A673 (cell line): ENCODE data around the gene RASD2. TPM values are rescaled to one million over a fixed set of nuclear protein-coding genes. Genes with fewer than 3 reads are reported as not detected.

ENCODE experiments used
- BruUV-seq: library from RNA; stranded (reverse); fragments of 400-500 nt; replicated peaks from 2 replicates; lab custom pipeline; 2021; lab: Mats Ljungman, UMichigan
- CTCF ChIA-PET: fragments of 300-600 bp; sonication (Branson Sonifier 250); formaldehyde crosslinking; loops from one replicate; lab custom pipeline; 2022; ENCODE audit warnings: antibody characterized with exemption; lab: Charles Lee
- POLR2A ChIA-PET: fragments of 300-600 bp; sonication (Branson Sonifier 250); formaldehyde crosslinking; loops from one replicate; lab custom pipeline; 2022; ENCODE audit warnings: antibody characterized with exemption; ENCODE audit not compliant: low non-redundant PET; lab: Charles Lee
- DNase-seq: peaks from one replicate; pipeline ENCODE4 v3.0.0-alpha.2; 2015; ENCODE audit warnings: low spot score
- H3K27ac ChIP-seq: fragments of 200-600 bp; sonication (generic); 2 replicates; pipeline ENCODE4 v1.5.1; 2016; ENCODE audit warnings: mixed run types, low read depth, mild to moderate bottlenecking, mixed read lengths, antibody characterized with exemption, low read length; ENCODE audit not compliant: poor library complexity, severe bottlenecking
- H3K27me3 ChIP-seq: fragments of 200-600 bp; sonication (generic); replicated peaks from 2 replicates; pipeline ENCODE4 v1.6.1; 2017; ENCODE audit warnings: mixed run types, low read depth, mild to moderate bottlenecking, mixed read lengths, antibody characterized with exemption, low read length; ENCODE audit not compliant: insufficient read depth, poor library complexity
- H3K36me3 ChIP-seq: fragments of 200-600 bp; sonication (generic); 2 replicates; pipeline ENCODE4 v1.6.1; 2016; ENCODE audit warnings: mixed run types, mild to moderate bottlenecking, mixed read lengths, antibody characterized with exemption, low read length; ENCODE audit not compliant: insufficient read depth, poor library complexity, severe bottlenecking
- H3K4me1 ChIP-seq: fragments of 200-600 bp; sonication (generic); 2 replicates; pipeline ENCODE4 v1.6.1; 2017; ENCODE audit warnings: mixed run types, mild to moderate bottlenecking, mixed read lengths, antibody characterized with exemption, low read length; ENCODE audit not compliant: insufficient read depth, poor library complexity, severe bottlenecking
- H3K4me3 ChIP-seq: fragments of 200-600 bp; sonication (generic); 2 replicates; pipeline ENCODE4 v1.5.1; 2016; ENCODE audit warnings: low read depth, mixed run types, mild to moderate bottlenecking, mixed read lengths, low read length; ENCODE audit not compliant: poor library complexity, severe bottlenecking
- H3K9me3 ChIP-seq: fragments of 200-600 bp; sonication (generic); 2 replicates; pipeline ENCODE4 v1.6.1; 2016; ENCODE audit warnings: mixed run types, low read depth, mild to moderate bottlenecking, mixed read lengths, antibody characterized with exemption, low read length; ENCODE audit not compliant: poor library complexity, severe bottlenecking
- EZH2 ChIP-seq: fragments of 200-600 bp; sonication (generic); IDR thresholded peaks from 2 replicates; pipeline ENCODE4 v1.6.1; 2017; ENCODE audit warnings: borderline replicate concordance, low read depth, mild to moderate bottlenecking, mixed read lengths, antibody characterized with exemption, low read length; ENCODE audit not compliant: poor library complexity, severe bottlenecking
- intact Hi-C: fragments of 100-400 bp; cut with micrococcal nuclease; formaldehyde crosslinking; loops from one replicate; pipeline ENCODE4 v1.10.0; 2022; ENCODE audit not compliant: unreplicated experiment
- total RNA-seq: library from RNA; stranded (reverse); gene quantifications from 2 replicates; pipeline ENCODE4 v1.2.3, GENCODE V29; 2021
- TF ChIP-seq, protein P1 (sequence below): fragments of 300-800, 200-600 bp; sonication (generic); conservative IDR thresholded peaks from 2 replicates; pipeline ENCODE4 v1.5.1; 2017; ENCODE audit warnings: low read depth, mild to moderate bottlenecking, antibody characterized with exemption, low read length, moderate library complexity, mixed read lengths

The RASD2 gene
- total RNA-seq, 1 experiment from 2014 or later, result 1.3 TPM

DNA sequence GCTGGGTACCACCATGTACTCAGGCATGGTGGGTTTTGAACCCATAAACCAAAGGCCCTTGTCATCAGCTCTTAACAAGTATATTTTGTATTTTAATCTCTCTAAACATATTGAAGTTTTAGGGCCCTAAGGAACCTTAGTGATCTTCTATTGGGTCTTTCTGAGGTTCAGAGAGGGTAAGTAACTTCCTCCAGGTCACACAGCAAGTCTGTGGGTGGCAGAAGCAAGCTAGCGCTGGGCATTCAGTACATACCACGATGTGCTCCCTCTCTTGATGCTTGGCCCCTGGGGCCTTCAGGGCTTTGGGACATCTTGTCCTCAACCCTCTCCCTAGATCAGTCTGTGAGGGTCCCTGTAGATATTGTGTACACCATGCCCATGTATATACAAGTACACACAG is 12.7 kb downstream of the RASD2 start:
- ChIA-PET POLR2A (no interaction called here), CTCF (no interaction called here)
- intact Hi-C loops, result no loop called here
- H3K36me3 ChIP-seq, result no peaks in the 10 kb centered on the region
- H3K27me3 ChIP-seq, result no peaks in the 10 kb centered on the region
- no peaks in the 10 kb centered on the region for H3K9me3 ChIP-seq
- DNase-seq, result no peak
- H3K4me3 ChIP-seq, result no peak overlapping the region
- H3K27ac ChIP-seq, result no peak overlapping the region
- TF ChIP-seq, protein P1, sequence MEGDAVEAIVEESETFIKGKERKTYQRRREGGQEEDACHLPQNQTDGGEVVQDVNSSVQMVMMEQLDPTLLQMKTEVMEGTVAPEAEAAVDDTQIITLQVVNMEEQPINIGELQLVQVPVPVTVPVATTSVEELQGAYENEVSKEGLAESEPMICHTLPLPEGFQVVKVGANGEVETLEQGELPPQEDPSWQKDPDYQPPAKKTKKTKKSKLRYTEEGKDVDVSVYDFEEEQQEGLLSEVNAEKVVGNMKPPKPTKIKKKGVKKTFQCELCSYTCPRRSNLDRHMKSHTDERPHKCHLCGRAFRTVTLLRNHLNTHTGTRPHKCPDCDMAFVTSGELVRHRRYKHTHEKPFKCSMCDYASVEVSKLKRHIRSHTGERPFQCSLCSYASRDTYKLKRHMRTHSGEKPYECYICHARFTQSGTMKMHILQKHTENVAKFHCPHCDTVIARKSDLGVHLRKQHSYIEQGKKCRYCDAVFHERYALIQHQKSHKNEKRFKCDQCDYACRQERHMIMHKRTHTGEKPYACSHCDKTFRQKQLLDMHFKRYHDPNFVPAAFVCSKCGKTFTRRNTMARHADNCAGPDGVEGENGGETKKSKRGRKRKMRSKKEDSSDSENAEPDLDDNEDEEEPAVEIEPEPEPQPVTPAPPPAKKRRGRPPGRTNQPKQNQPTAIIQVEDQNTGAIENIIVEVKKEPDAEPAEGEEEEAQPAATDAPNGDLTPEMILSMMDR, result no peak
- no peak for TF ChIP-seq EZH2
- no TSS peak for BruUV-seq
- H3K4me1 ChIP-seq, result peaks cover 30% of the 10 kb centered on the region

DNA sequence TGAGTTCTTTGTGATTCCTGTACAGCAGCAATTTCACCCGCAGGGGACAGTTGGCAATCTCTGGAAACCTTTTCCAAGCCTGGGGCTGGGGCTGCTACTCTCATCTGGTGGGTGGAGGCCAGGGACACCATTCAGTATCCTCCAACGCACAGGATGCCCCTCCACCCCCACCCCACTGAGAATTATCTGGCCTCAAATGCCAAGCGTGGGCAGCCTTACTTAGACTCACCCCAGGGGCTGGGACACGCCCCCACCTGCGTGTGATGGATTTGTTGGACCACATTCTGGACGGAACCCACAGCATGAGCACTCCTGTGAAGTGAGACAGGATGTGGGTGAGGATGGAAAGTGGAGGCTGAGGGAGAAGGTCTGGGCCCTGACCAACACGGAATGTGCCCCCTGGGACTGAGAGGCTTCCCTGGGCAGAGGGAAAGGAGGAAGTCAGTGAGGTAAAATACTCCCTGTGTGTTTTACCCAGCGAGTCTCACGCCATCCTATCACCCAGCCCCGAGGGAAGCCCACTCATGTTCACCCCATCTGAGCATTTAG is 13.7 kb downstream of the RASD2 start:
- CTCF ChIA-PET, result no interaction called here

DNA sequence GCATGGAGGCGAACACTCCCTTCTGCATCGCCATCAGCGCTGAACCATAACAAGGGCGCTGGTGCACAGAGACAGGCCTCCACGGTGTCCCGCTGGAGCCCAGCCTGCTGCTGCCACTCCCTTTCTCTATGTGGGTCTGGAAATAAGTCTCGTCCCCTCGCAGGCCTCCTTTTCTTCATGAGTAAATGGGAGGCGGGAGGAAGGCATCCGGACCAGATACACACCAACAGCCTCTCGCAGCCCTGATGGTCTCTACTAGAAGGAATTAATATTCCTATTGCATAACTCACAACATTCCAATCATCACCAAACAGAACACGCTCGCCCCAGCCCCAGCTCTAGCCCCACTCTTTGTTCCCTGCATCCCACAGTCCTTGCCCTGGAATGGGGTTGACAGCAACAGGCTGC is 14.9 kb downstream of the RASD2 start:
- no TSS peak for BruUV-seq
- no peak overlapping the region for H3K4me3 ChIP-seq
- H3K9me3 ChIP-seq, result no peaks in the 10 kb centered on the region
- CTCF ChIA-PET, result interaction anchor here (0.6 kb wide), 1 partner anchor 187 kb away, joined by 6 read pairs; no protein-coding TSS in a partner anchor
- no peak overlapping the region for H3K27ac ChIP-seq
- POLR2A ChIA-PET, result interaction anchor here (0.6 kb wide), 1 partner anchor 10 kb away, joined by 5 read pairs; no protein-coding TSS in a partner anchor
- TF ChIP-seq, protein P1, result no peak
- no peak for TF ChIP-seq EZH2
- no peaks in the 10 kb centered on the region for H3K36me3 ChIP-seq
- no peaks in the 10 kb centered on the region for H3K27me3 ChIP-seq
- DNase-seq, result no peak
- intact Hi-C loops, result no loop called here
- H3K4me1 ChIP-seq, result peaks cover 14% of the 10 kb centered on the region

More for the DNA sequence above, 13.7 kb downstream of the RASD2 start:
- intact Hi-C loops, result no loop called here
- BruUV-seq, result no TSS peak
- H3K36me3 ChIP-seq, result no peaks in the 10 kb centered on the region
- H3K4me1 ChIP-seq, result peaks cover 20% of the 10 kb centered on the region
- TF ChIP-seq, protein P1, result no peak
- no peak for TF ChIP-seq EZH2
- H3K27ac ChIP-seq, result no peak overlapping the region
- no peak overlapping the region for H3K4me3 ChIP-seq
- H3K9me3 ChIP-seq, result no peaks in the 10 kb centered on the region
- H3K27me3 ChIP-seq, result no peaks in the 10 kb centered on the region
- no peak for DNase-seq
- POLR2A ChIA-PET, result no interaction called here
